Stimulated activated naive B cell treated with anti-CD40 and anti-IgM and Interleukin-4, amounts not matched to agents 10 μg/mL and 1 μg/mL and 100 μg/mL, for 72 hours (primary cell): ENCODE measurements around the gene LILRB1.

Source experiments
- ATAC-seq, 2 donors: fragments of 150-1000 bp; cut with Tn5 transposase; replicated peaks; 2 replicates each; pipeline ENCODE4 v1.10.0; 2021; ENCODE audit warnings: moderate library complexity in 1 of 2
- DNase-seq: peaks from one replicate; pipeline ENCODE4 v3.0.0; 2021
- H3K27ac Mint-ChIP-seq: one replicate; pipeline ENCODE4 v1.8.0; 2022; ENCODE audit warnings: mild to moderate bottlenecking, mixed read lengths
- H3K27me3 Mint-ChIP-seq, 2 donors: one replicate each; pipeline ENCODE4 v1.8.0; 2022; ENCODE audit warnings: mixed read lengths in 2 of 2
- H3K36me3 Mint-ChIP-seq, 2 donors: one replicate each; pipeline ENCODE4 v1.8.0; 2022; ENCODE audit warnings: mixed read lengths in 2 of 2, mild to moderate bottlenecking in 1 of 2
- H3K4me1 Mint-ChIP-seq, 2 donors: one replicate each; pipeline ENCODE4 v1.8.0; 2022; ENCODE audit warnings: mixed read lengths in 2 of 2, mild to moderate bottlenecking in 1 of 2
- H3K4me3 Mint-ChIP-seq, 2 donors: one replicate each; pipeline ENCODE4 v1.8.0; 2022; ENCODE audit warnings: mild to moderate bottlenecking in 2 of 2, mixed read lengths in 2 of 2, moderate library complexity in 1 of 2
- H3K9me3 Mint-ChIP-seq, 2 donors: one replicate each; pipeline ENCODE4 v1.8.0; 2022; ENCODE audit warnings: mixed read lengths in 2 of 2, mild to moderate bottlenecking in 1 of 2

Gene LILRB1

GRCh38 chr19:54684527-54684926, 54.2 kb downstream of the LILRB1 start:
- H3K4me3 Mint-ChIP-seq, result no peak overlapping the region
- H3K4me1 Mint-ChIP-seq, result no peaks in the 10 kb centered on the region
- no peak overlapping the region for H3K27ac Mint-ChIP-seq
- no peaks in the 10 kb centered on the region for H3K36me3 Mint-ChIP-seq
- DNase-seq, result no peak
- H3K27me3 Mint-ChIP-seq, result peaks cover 35 to 53% of the 10 kb centered on the region in 2 donors
- peaks cover 0 to 2% of the 10 kb centered on the region in 2 donors for H3K9me3 Mint-ChIP-seq
- no peak for ATAC-seq
